Ishikawa (cell line): ENCODE measurements around the gene FNBP1.

Experiments used
- CEBPB ChIP-seq: IDR thresholded peaks from 2 replicates; pipeline ENCODE4 v1.6.1; 2012
- EP300 ChIP-seq: IDR thresholded peaks from 2 replicates; pipeline ENCODE4 v1.6.1; 2012; ENCODE audit warnings: borderline replicate concordance

DNA sequence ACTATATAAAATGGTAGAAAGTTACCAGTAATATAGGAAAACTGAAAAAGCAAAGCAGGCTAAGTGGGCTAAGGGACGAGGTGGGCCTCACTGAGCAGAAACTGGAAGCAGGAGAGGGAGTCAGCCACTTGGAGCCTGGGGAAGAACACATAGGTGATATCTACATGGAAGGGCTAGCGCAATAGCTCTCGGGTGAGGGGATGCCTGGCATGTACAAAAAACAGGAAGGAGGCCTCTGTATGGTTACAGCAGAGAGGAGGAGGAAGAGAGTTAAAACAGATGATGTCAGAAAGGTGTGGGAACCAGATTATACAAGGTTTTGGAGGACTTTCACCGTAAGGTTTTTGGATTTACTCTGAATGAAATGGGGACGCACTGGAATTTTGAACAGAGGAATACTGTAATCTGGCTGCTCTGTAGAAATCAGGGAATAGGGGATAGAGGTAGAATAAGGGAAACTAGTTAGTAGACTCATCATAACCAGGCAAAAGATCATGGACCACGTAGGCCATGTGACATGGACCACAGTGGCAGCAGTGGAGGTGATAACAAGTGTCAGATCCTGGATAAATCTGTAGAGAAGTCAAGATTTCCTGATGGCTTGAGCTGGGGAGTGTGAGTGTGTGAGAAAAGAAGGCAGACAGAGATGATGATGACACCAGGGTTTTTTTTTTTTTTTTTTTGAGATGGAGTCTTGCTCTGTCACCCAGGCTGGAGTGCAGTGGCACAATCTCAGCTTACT is 52.5 kb downstream of the FNBP1 start:
- TF ChIP-seq EP300 (no peak), CEBPB (no peak)
